Choroid plexus epithelial cell (primary cell): ENCODE data around the gene ANXA7.

Experiments
- DNase-seq: peaks from one replicate; pipeline ENCODE4 v3.0.0-alpha.2; 2010; ENCODE audit warnings: low read depth
- H3K4me3 ChIP-seq: 2 replicates; pipeline ENCODE4 v1.5.1; 2011; ENCODE audit warnings: low read depth, mild to moderate bottlenecking, control low read depth, low read length, moderate library complexity
- TF ChIP-seq, protein P1 (sequence below): conservative IDR thresholded peaks from 2 replicates; pipeline ENCODE4 v1.5.1; 2011; ENCODE audit warnings: low read depth, mild to moderate bottlenecking, control low read depth, inconsistent platforms, low read length, moderate library complexity

ANXA7 gene

GRCh38 chr10:73413528-73414229 is at the start of gene ANXA7:
ANXA7 (minus strand) TSS chr10:73414058; CDS start chr10:73400856, 13,202 bp downstream.
- H3K4me3 ChIP-seq: peak within 1 kb of the TSS; percentile 98
- TF ChIP-seq, protein P1, sequence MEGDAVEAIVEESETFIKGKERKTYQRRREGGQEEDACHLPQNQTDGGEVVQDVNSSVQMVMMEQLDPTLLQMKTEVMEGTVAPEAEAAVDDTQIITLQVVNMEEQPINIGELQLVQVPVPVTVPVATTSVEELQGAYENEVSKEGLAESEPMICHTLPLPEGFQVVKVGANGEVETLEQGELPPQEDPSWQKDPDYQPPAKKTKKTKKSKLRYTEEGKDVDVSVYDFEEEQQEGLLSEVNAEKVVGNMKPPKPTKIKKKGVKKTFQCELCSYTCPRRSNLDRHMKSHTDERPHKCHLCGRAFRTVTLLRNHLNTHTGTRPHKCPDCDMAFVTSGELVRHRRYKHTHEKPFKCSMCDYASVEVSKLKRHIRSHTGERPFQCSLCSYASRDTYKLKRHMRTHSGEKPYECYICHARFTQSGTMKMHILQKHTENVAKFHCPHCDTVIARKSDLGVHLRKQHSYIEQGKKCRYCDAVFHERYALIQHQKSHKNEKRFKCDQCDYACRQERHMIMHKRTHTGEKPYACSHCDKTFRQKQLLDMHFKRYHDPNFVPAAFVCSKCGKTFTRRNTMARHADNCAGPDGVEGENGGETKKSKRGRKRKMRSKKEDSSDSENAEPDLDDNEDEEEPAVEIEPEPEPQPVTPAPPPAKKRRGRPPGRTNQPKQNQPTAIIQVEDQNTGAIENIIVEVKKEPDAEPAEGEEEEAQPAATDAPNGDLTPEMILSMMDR: peak; percentile 28
- peak; percentile 86 for DNase-seq

- DNase-seq: no peak
- TF ChIP-seq, protein P1: no peak
- H3K4me3 ChIP-seq: no peak overlapping the region
Observed at GRCh38 chr10:73460897-73461296, 47.0 kb upstream of the ANXA7 start.

GRCh38 chr10:73459683-73460314 is 45.9 kb upstream of the ANXA7 start:
- no peak overlapping the region for H3K4me3 ChIP-seq
- TF ChIP-seq, protein P1: no peak
- peak; percentile 15 for DNase-seq

GRCh38 chr10:73456187-73456890 is 42.5 kb upstream of the ANXA7 start:
- DNase-seq: no peak
- TF ChIP-seq, protein P1: no peak
- no peak overlapping the region for H3K4me3 ChIP-seq

DNA sequence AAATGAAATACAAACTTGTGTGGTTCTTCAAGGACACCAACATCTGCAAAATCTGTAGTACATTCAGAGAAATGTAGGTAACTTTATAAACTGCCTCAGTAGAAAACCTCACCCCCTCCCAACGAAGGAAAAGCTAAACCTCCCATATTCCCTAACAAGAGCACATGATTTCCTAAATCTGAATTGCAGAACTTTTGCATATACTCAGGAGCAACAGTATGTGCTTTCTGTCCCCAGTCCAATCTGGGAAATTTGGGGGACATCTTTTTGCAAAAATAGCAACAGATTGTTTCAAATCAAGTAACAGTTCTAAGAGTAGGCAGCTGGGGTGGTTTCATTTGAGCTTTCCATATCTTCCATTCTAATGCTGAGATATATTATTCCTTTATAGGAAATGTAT is 35.3 kb upstream of the ANXA7 start:
- no peak overlapping the region for H3K4me3 ChIP-seq
- TF ChIP-seq, protein P1: no peak
- DNase-seq: no peak

- no peak overlapping the region for H3K4me3 ChIP-seq
- TF ChIP-seq, protein P1: no peak
- no peak for DNase-seq
Observed at GRCh38 chr10:73448384-73448783, 34.5 kb upstream of the ANXA7 start.

DNA sequence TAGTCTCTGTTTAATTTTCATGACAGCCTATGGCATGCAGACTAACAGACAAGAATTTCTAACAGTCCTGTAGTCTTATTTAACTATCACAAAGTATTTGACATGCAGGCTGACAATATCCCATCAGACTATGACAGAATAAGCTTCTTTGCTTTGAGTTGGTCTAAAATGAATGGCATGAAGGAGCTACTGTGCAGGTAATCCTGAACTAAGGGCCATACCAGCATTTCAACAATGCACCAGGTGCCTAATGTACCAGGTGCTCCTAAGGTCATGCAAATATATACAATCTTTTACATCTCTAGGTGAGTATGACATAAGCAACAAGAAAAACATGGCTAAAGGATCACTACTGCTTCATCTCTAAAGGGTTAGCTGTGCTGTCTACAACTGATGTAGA is 33.1 kb upstream of the ANXA7 start:
- TF ChIP-seq, protein P1: no peak
- no peak overlapping the region for H3K4me3 ChIP-seq
- no peak for DNase-seq
